ENCODE measurements around the gene PHF13. TPM values are rescaled to one million over a fixed set of nuclear protein-coding genes. Genes with fewer than 3 reads are reported as not detected.

PHF13 gene
- total and polyA plus RNA-seq, 9 of the 15 experiments (the other 6 are each of a cell fraction or from before 2014, with no cell fraction given), result 1.8 to 36.1 (median 11.7) TPM

- TF ChIP-seq GTF2B (IDR thresholded peaks at IDR 0.05; ENCODE audit: extremely low read depth, insufficient read length) (no peak), XRCC4 (IDR thresholded peaks at IDR 0.05; ENCODE audit: extremely low read depth, insufficient read depth, insufficient read length) (no peak), ZNF232 (CRISPR knock-in tag; IDR thresholded peaks at IDR 0.05) (no peak), ZNF512 (tag; IDR thresholded peaks at IDR 0.05) (no peak), ZBTB11 (CRISPR knock-in tag; IDR thresholded peaks at IDR 0.05) (no peak), CBX5 (IDR thresholded peaks at IDR 0.05; ENCODE audit: borderline replicate concordance, low read depth) (no peak), PCBP2 (IDR thresholded peaks at IDR 0.05; ENCODE audit: low read depth, low read length, poor library complexity, severe bottlenecking) (no peak), NR4A1 (CRISPR knock-in tag; IDR thresholded peaks at IDR 0.05) (0 out of 2 replicates have a peak, but pooled peaks have one; percentile 41), NR4A1 (tag; IDR thresholded peaks at IDR 0.05) (no peak), ZBTB40 (IDR thresholded peaks at IDR 0.05) (no peak), ZBTB40 (CRISPR knock-in tag; IDR thresholded peaks at IDR 0.05) (no peak)
Measured at GRCh38 chr1:6601923-6602668, 11.4 kb upstream of the PHF13 start (continued).

Data from K562 (cell line).